Measurements from ENCODE around the gene PPP1CC.

- no peak for TF ChIP-seq CTCF (IDR thresholded peaks at IDR 0.05; ENCODE audit: extremely low read depth in 1 of 2, insufficient read depth in 1 of 2, low read depth in 1 of 2, low read length in 2 of 2)
- TF ChIP-seq GATA2 (IDR thresholded peaks at IDR 0.05; ENCODE audit: insufficient read depth, insufficient read length, low read depth, low read length): no peak
- TF ChIP-seq POLR2AphosphoS5 (IDR thresholded peaks at IDR 0.05; ENCODE audit: insufficient read depth, low read depth, low read length): no peak
- TF ChIP-seq MYC (IDR thresholded peaks at IDR 0.05; ENCODE audit: low read depth, low read length): no peak
- TF ChIP-seq POLR2A (IDR thresholded peaks at IDR 0.05; ENCODE audit: low read depth, low read length): no peak
- no peak for TF ChIP-seq EZH2 (IDR thresholded peaks at IDR 0.05; ENCODE audit: borderline replicate concordance, low read depth, low read length, severe bottlenecking)
- TF ChIP-seq FOS (IDR thresholded peaks at IDR 0.05; ENCODE audit: borderline replicate concordance, insufficient read depth, low read length): no peak
- TF ChIP-seq JUN (IDR thresholded peaks at IDR 0.05; ENCODE audit: borderline replicate concordance, insufficient read depth, insufficient read length, low read depth): no peak
- no peak for TF ChIP-seq MAX (IDR thresholded peaks at IDR 0.05; ENCODE audit: insufficient read depth, insufficient read length)
Observed at GRCh38 chr12:110782922-110783321, 40.2 kb upstream of the PPP1CC start.

Measured in endothelial cell of umbilical vein (primary cell).